ENCODE results near the gene AADAC.

- no peak for TF ChIP-seq CTCF (IDR thresholded peaks at IDR 0.05; ENCODE audit: poor library complexity)
- no peak for TF ChIP-seq EZH2 (IDR thresholded peaks at IDR 0.05; ENCODE audit: borderline replicate concordance)
- TF ChIP-seq EZH2phosphoT487 (IDR thresholded peaks at IDR 0.05; ENCODE audit: low read depth, severe bottlenecking, unreplicated experiment) = no peak
Measured at GRCh38 chr3:151794080-151794479, 19.8 kb upstream of the AADAC start.
